IPS-20b (cell line): ENCODE measurements around the gene EOMES.

ENCODE experiments used
- H3K27ac ChIP-seq: one replicate; pipeline ENCODE4 v1.5.1; 2013; ENCODE audit warnings: low read length
- H3K27me3 ChIP-seq: 2 replicates; pipeline ENCODE4 v1.6.1; 2013; ENCODE audit warnings: mild to moderate bottlenecking, low read length, inconsistent platforms; ENCODE audit not compliant: insufficient read depth
- H3K36me3 ChIP-seq: 2 replicates; pipeline ENCODE4 v1.6.1; 2013; ENCODE audit warnings: low read depth, mild to moderate bottlenecking, inconsistent platforms, low read length, moderate library complexity; ENCODE audit not compliant: insufficient read depth
- H3K4me1 ChIP-seq: 2 replicates; pipeline ENCODE4 v1.6.1; 2013; ENCODE audit warnings: mild to moderate bottlenecking, control low read depth, inconsistent platforms, low read length, moderate library complexity; ENCODE audit not compliant: insufficient read depth
- H3K4me3 ChIP-seq: 2 replicates; pipeline ENCODE4 v1.5.1; 2013; ENCODE audit warnings: mild to moderate bottlenecking, low read length, inconsistent platforms
- H3K9ac ChIP-seq: 2 replicates; pipeline ENCODE4 v1.6.1; 2013; ENCODE audit warnings: low read depth, mild to moderate bottlenecking, inconsistent platforms, low read length, moderate library complexity
- H3K9me3 ChIP-seq: 2 replicates; pipeline ENCODE4 v1.6.1; 2013; ENCODE audit warnings: mild to moderate bottlenecking, low read depth, low read length, inconsistent platforms; ENCODE audit not compliant: insufficient read depth

Gene EOMES

DNA sequence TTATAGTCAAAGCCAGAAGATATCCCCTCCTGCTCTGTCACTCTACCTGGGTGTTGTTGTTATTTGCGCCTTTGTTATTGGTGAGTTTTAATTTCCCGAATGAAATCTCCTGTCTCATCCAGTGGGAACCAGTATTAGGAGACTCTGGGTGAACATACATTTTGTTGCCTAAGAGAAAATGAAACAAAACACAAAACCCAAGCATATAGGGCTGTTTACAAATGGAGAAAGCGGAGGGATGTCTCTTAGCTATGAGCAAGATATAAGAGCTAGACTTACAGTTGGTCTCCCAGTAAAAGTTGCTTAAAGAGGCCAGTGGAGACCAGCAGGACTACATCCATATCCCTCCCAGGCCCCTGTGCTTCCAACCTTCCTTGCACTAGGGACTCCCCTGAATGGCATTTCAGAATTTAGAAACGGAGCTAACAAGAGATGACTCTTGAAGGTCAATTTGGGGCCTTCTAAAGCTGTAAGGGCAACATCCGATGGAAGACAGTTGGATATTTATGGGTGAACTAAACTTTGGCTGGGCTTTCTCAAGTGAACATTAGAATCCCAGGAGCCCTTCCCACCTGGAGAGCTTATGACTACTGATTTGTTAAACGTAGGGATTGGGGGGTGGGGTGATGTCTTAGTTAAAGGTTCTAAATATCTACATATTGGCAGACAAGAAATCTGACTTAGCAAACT is 2.7 kb downstream of the EOMES start:
- no peaks in the 10 kb centered on the region for H3K36me3 ChIP-seq
- H3K27me3 ChIP-seq: peaks cover 100% of the 10 kb centered on the region
- no peaks in the 10 kb centered on the region; the same call in 1 of the 2 replicates for H3K9me3 ChIP-seq
- peak overlapping the region; percentile 66 for H3K4me3 ChIP-seq
- no peak overlapping the region for H3K27ac ChIP-seq
- peaks cover 34% of the 10 kb centered on the region for H3K4me1 ChIP-seq
- no peak overlapping the region for H3K9ac ChIP-seq

- H3K9ac ChIP-seq: no peak overlapping the region
- no peaks in the 10 kb centered on the region; the same call in 1 of the 2 replicates for H3K9me3 ChIP-seq
- no peak overlapping the region for H3K27ac ChIP-seq
- peaks cover 39% of the 10 kb centered on the region for H3K4me1 ChIP-seq
- no peak overlapping the region for H3K4me3 ChIP-seq
- peaks cover 100% of the 10 kb centered on the region for H3K27me3 ChIP-seq
- no peaks in the 10 kb centered on the region for H3K36me3 ChIP-seq
Measured at GRCh38 chr3:27718459-27718858, 3.7 kb downstream of the EOMES start.

DNA sequence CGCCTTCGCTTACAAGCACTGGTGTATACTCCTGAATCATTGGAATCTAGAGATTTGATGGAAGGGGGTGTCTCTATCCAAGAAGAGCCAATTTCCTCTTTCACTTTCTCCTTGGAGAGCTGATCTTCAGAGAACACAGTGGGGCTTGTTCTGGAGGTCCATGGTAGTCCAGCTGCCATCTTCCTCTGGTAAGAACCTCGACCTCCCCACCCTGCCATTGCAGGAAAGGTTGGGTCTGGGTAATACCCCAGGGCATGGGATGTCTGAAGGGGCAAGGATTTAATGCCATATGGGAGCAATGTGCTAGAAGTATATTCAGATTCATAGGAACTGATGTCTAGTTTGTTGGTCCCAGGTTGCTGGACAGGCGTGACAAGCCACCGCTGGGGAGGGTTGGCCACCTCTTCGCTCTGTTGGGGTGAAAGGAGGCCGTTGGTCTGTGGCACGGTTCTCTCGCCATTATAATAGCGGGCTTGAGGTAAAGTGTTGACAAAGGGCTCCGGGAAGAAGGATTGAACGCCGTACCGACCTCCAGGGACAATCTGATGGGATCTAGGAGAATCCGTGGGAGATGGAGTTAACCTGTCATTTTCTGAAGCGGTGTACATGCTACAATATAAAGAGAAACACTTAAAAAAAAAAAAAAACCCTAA is 4.8 kb downstream of the EOMES start:
- H3K27ac ChIP-seq: no peak overlapping the region

DNA sequence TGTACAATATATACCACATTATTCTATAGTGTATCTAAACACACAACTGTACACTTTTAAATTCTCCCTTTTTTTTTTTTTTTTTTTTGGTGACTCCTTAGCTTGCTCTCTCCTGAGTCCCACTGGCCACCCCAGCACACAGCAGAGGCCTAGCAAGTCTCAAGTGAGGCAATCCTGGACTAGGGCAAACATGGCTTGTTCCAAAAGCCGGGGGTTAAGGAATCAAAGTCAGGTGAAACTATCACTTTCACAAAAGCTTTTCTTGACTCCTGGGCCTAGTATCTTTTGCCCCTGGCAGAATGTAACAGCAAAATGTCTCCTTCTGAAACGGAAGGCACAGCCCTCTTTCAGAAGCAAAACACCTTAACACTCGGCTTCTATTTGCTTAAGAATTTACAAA is 5.8 kb downstream of the EOMES start:
- Histone ChIP-seq H3K36me3 (no peaks in the 10 kb centered on the region), H3K9ac (no peak overlapping the region), H3K9me3 (no peaks in the 10 kb centered on the region; the same call in 1 of the 2 replicates), H3K4me1 (peaks cover 40% of the 10 kb centered on the region), H3K27me3 (peaks cover 100% of the 10 kb centered on the region), H3K27ac (no peak overlapping the region), H3K4me3 (0 out of 2 replicates have a peak overlapping the region, but pooled peaks have one; percentile 7)

More for the DNA sequence above, 4.8 kb downstream of the EOMES start:
- Histone ChIP-seq H3K4me3 (no peak overlapping the region), H3K9me3 (no peaks in the 10 kb centered on the region; the same call in 1 of the 2 replicates), H3K4me1 (peaks cover 40% of the 10 kb centered on the region), H3K36me3 (no peaks in the 10 kb centered on the region), H3K9ac (no peak overlapping the region), H3K27me3 (peaks cover 100% of the 10 kb centered on the region)

- peaks cover 97% of the 10 kb centered on the region for H3K27me3 ChIP-seq
Measured at GRCh38 chr3:27715863-27716262, 6.3 kb downstream of the EOMES start.

GRCh38 chr3:27715454-27715806 is 6.7 kb downstream of the EOMES start:
- Histone ChIP-seq H3K9ac (no peak overlapping the region), H3K36me3 (no peaks in the 10 kb centered on the region), H3K4me1 (peaks cover 40% of the 10 kb centered on the region), H3K27me3 (peaks cover 97% of the 10 kb centered on the region), H3K27ac (no peak overlapping the region), H3K4me3 (peak overlapping the region; percentile 67; the same call in 1 of the 2 replicates), H3K9me3 (no peaks in the 10 kb centered on the region; the same call in 1 of the 2 replicates)

More at GRCh38 chr3:27715863-27716262, 6.3 kb downstream of the EOMES start:
- H3K4me3 ChIP-seq: 0 out of 2 replicates have a peak overlapping the region, but pooled peaks have one; percentile 7
- H3K4me1 ChIP-seq: peaks cover 40% of the 10 kb centered on the region
- H3K27ac ChIP-seq: no peak overlapping the region
- no peaks in the 10 kb centered on the region for H3K36me3 ChIP-seq
- H3K9ac ChIP-seq: no peak overlapping the region
- no peaks in the 10 kb centered on the region; the same call in 1 of the 2 replicates for H3K9me3 ChIP-seq

GRCh38 chr3:27714692-27715453 is 7.2 kb downstream of the EOMES start:
- Histone ChIP-seq H3K4me3 (peak overlapping the region; percentile 67), H3K27me3 (peaks cover 97% of the 10 kb centered on the region), H3K36me3 (no peaks in the 10 kb centered on the region), H3K27ac (no peak overlapping the region), H3K9ac (no peak overlapping the region), H3K9me3 (no peaks in the 10 kb centered on the region; the same call in 1 of the 2 replicates), H3K4me1 (peaks cover 36% of the 10 kb centered on the region)

- no peak overlapping the region for H3K27ac ChIP-seq
- no peaks in the 10 kb centered on the region for H3K36me3 ChIP-seq
- H3K9me3 ChIP-seq: no peaks in the 10 kb centered on the region; the same call in 1 of the 2 replicates
- no peak overlapping the region for H3K9ac ChIP-seq
- H3K27me3 ChIP-seq: peaks cover 94% of the 10 kb centered on the region
- peak overlapping the region; percentile 67 for H3K4me3 ChIP-seq
- H3K4me1 ChIP-seq: peaks cover 29% of the 10 kb centered on the region
Measured at GRCh38 chr3:27714146-27714526, 8.0 kb downstream of the EOMES start.

DNA sequence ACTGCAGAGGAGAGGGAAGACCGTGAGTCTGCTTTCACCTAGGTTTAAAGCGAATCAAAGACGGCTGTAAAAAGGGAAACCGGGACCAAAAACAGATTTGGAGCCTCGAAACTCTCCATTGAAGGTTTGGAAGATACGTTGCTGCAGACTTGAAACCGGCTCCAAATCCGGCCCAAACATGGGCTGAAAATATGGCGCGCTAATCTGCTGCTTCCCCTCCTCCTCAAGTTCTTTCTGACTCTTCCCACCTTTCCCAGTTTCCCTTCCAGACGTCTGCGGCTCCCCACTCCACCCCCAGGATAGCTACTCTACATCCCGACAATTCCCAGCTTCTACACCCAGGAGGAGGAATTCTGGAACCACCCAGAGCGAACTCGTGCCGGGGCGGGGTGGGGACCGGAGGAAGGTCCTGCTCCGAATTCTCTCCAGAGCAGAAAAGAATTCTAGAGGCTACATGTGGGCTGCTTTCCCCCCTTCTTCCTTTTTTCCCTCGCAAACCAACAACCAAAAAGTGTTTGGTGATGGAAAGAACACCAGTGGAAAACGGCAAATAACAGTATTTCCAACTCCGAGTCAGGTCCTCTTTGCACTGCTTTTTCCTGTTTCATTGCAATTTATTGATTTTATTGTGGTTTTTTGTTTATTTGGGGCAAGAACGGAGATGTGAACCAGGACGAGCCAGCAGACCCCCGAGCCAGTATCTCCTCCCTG is 8.5 kb downstream of the EOMES start:
- peaks cover 88% of the 10 kb centered on the region for H3K27me3 ChIP-seq
- no peak overlapping the region for H3K27ac ChIP-seq
- H3K4me1 ChIP-seq: peaks cover 27% of the 10 kb centered on the region
- no peaks in the 10 kb centered on the region for H3K36me3 ChIP-seq
- H3K4me3 ChIP-seq: peak overlapping the region; percentile 67
- no peak overlapping the region; the same call in 1 of the 2 replicates for H3K9ac ChIP-seq
- no peaks in the 10 kb centered on the region; the same call in 1 of the 2 replicates for H3K9me3 ChIP-seq

DNA sequence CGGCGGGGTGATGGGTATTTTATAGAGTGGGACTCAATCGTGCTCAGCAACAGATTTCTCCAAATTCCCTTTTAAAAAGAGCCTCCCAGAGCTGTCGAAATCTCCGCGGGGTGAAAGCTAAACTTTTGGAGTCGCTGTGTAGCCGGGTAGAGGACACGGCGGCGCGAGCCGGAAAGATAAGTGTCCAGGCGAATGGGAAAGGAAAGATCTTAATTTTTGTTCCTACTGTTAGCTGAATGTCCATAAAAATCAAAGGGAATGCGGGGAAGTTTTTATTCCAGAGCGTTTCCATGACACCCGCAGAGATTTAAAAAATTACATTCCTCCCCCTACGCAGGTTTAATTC is 9.1 kb downstream of the EOMES start:
- H3K4me1 ChIP-seq: peaks cover 27% of the 10 kb centered on the region
- peak overlapping the region; percentile 67 for H3K4me3 ChIP-seq
- H3K9ac ChIP-seq: no peak overlapping the region; the same call in 1 of the 2 replicates

More for the DNA sequence above, 9.1 kb downstream of the EOMES start:
- Histone ChIP-seq H3K9me3 (no peaks in the 10 kb centered on the region; the same call in 1 of the 2 replicates), H3K27ac (no peak overlapping the region), H3K27me3 (peaks cover 83% of the 10 kb centered on the region), H3K36me3 (no peaks in the 10 kb centered on the region)
